ENCODE measurements around the gene FAM120C.

Gene FAM120C

DNA sequence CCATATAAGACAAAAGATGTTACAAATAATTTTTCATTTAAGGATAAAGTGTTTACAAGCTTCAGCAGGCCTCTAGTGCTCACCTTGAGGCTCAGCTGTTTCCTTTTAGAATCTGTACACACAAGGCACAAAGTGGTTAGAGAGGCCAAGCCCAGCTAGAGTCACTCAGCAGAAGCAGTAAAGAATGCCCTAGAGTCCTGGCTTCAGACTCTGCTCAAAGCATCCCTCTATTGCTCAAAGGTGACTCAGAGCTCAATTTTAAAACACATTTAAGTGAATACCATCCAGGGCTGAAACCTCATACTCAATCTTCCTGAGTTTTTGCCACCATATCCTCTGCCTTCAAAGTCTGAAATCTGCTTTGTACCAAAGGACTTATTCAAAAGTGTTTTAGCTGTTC is 116.2 kb downstream of the FAM120C start:
- H3K4me1 ChIP-seq (ENCODE audit: control insufficient read depth, insufficient read depth, low read length), result no peaks in the 10 kb centered on the region
- DNase-seq (ENCODE audit: low read depth, low spot score), result no peak
- no peaks in the 10 kb centered on the region for H3K27me3 ChIP-seq (ENCODE audit: control insufficient read depth, insufficient read depth, low read length)
- no peak overlapping the region for H3K27ac ChIP-seq (ENCODE audit: low read length)
- no peak overlapping the region for H3K4me3 ChIP-seq (ENCODE audit: low read length)
- H3K9me3 ChIP-seq (ENCODE audit: control insufficient read depth, insufficient read depth, low read length), result no peaks in the 10 kb centered on the region
- no peaks in the 10 kb centered on the region for H3K36me3 ChIP-seq (ENCODE audit: control insufficient read depth, insufficient read depth, low read length)

DNA sequence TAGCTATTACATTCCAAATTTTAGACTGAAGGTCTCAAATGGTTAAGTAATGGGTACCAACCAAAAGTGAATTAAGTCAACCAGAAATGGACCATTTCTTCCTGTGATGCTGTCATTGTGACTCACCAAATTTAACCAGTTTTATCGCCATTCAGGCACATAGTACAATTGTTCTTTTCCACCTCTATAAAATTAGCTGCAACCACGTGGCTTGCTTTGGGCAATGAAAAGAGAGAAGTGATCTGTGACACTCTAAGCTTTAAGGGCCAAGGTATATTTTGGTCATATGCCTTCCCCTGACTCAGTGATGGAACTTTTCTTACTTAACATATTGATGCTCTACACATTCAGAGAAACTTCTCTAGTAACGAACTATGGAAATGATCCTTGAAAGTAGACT is 118.5 kb downstream of the FAM120C start:
- H3K27me3 ChIP-seq (ENCODE audit: control insufficient read depth, insufficient read depth, low read length), result no peaks in the 10 kb centered on the region
- no peaks in the 10 kb centered on the region for H3K36me3 ChIP-seq (ENCODE audit: control insufficient read depth, insufficient read depth, low read length)
- WGBS (ENCODE audit: insufficient coverage, insufficient read length), result no CpG with 5 or more reads among the region's 3 CpGs
- H3K27ac ChIP-seq (ENCODE audit: low read length), result no peak overlapping the region
- H3K4me1 ChIP-seq (ENCODE audit: control insufficient read depth, insufficient read depth, low read length), result no peaks in the 10 kb centered on the region
- H3K9me3 ChIP-seq (ENCODE audit: control insufficient read depth, insufficient read depth, low read length), result no peaks in the 10 kb centered on the region
- H3K4me3 ChIP-seq (ENCODE audit: low read length), result no peak overlapping the region
- DNase-seq (ENCODE audit: low read depth, low spot score), result no peak

DNA sequence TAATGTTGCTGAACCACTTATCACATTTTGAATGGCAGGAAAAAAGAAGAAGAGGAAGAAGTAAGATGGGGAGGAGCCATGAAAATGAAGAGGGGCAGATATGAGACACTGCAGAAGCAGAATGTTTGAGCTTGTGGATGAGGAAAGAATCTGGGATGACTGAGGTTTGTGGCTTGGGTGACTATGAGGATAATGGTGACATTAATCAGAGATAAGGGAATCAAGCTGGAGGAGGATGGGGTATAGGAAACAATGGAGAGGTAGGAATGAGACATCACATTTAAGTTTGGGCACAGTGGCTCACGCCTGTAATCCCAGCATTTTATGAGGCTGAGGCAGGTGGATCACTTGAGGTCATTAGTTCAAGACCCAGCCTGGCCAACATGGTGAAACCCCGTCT is 119.7 kb downstream of the FAM120C start:
- no CpG with 5 or more reads among the region's 2 CpGs for whole genome bisulfite sequencing (ENCODE audit: insufficient coverage, insufficient read length)
- no peak for DNase-seq (ENCODE audit: low read depth, low spot score)

DNA sequence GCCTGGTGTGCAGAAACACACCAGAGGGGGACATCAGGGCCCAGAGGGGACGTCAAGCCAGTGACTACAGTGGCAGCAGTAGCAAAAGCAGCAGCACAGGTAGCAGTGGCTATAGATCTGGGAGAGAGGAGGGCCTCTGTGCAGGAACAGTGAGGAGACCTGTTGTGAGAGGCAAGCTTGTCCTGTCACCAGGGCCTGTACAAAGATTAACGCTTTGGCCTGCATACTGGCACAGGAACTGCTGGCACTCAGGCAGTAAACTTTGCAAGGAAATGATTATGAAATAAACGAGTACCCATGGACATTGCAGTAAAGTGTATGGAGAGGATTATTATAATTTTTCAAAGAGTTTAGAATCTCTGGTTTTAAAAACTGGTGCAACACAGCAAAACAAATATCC is 133.3 kb downstream of the FAM120C start:
- DNase-seq (ENCODE audit: low read depth, low spot score), result no peak
- no peaks in the 10 kb centered on the region for H3K36me3 ChIP-seq (ENCODE audit: control insufficient read depth, insufficient read depth, low read length)
- no CpG with 5 or more reads among the region's 3 CpGs for WGBS (ENCODE audit: insufficient coverage, insufficient read length)
- peaks cover 3% of the 10 kb centered on the region for H3K4me1 ChIP-seq (ENCODE audit: control insufficient read depth, insufficient read depth, low read length)
- H3K27ac ChIP-seq (ENCODE audit: low read length), result no peak overlapping the region
- H3K9me3 ChIP-seq (ENCODE audit: control insufficient read depth, insufficient read depth, low read length), result no peaks in the 10 kb centered on the region
- H3K4me3 ChIP-seq (ENCODE audit: low read length), result no peak overlapping the region
- no peaks in the 10 kb centered on the region for H3K27me3 ChIP-seq (ENCODE audit: control insufficient read depth, insufficient read depth, low read length)

More for the DNA sequence above, 119.7 kb downstream of the FAM120C start:
- Histone ChIP-seq H3K36me3 (ENCODE audit: control insufficient read depth, insufficient read depth, low read length) (no peaks in the 10 kb centered on the region), H3K4me3 (ENCODE audit: low read length) (no peak overlapping the region), H3K9me3 (ENCODE audit: control insufficient read depth, insufficient read depth, low read length) (no peaks in the 10 kb centered on the region), H3K27ac (ENCODE audit: low read length) (no peak overlapping the region), H3K27me3 (ENCODE audit: control insufficient read depth, insufficient read depth, low read length) (no peaks in the 10 kb centered on the region), H3K4me1 (ENCODE audit: control insufficient read depth, insufficient read depth, low read length) (no peaks in the 10 kb centered on the region)

DNA sequence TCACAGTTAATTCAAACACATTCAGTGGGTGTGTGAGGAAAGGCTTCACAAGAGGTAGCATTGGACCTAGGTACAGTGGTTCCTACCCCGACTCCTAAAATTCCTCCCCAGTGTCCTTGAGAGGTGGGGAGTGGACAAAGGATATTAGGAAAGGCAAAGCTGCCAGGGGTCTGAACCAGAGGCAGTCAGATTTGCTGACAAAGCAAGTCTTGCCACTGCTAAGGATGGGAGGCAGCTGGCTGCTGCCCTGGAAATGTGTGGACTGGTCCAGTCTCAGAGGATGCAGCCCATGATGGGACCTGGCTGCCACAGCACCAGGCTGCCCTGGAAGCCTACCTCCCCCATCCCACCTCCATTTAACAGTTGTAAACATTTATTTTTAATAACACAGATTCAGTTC is 134.6 kb downstream of the FAM120C start:
- no peaks in the 10 kb centered on the region for H3K27me3 ChIP-seq (ENCODE audit: control insufficient read depth, insufficient read depth, low read length)
- no peaks in the 10 kb centered on the region for H3K36me3 ChIP-seq (ENCODE audit: control insufficient read depth, insufficient read depth, low read length)
- peaks cover 3% of the 10 kb centered on the region for H3K4me1 ChIP-seq (ENCODE audit: control insufficient read depth, insufficient read depth, low read length)
- H3K27ac ChIP-seq (ENCODE audit: low read length), result no peak overlapping the region
- whole genome bisulfite sequencing (ENCODE audit: insufficient coverage, insufficient read length), result no CpG with 5 or more reads among the region's 1 CpG
- no peak overlapping the region for H3K4me3 ChIP-seq (ENCODE audit: low read length)
- no peak for DNase-seq (ENCODE audit: low read depth, low spot score)
- H3K9me3 ChIP-seq (ENCODE audit: control insufficient read depth, insufficient read depth, low read length), result no peaks in the 10 kb centered on the region

DNA sequence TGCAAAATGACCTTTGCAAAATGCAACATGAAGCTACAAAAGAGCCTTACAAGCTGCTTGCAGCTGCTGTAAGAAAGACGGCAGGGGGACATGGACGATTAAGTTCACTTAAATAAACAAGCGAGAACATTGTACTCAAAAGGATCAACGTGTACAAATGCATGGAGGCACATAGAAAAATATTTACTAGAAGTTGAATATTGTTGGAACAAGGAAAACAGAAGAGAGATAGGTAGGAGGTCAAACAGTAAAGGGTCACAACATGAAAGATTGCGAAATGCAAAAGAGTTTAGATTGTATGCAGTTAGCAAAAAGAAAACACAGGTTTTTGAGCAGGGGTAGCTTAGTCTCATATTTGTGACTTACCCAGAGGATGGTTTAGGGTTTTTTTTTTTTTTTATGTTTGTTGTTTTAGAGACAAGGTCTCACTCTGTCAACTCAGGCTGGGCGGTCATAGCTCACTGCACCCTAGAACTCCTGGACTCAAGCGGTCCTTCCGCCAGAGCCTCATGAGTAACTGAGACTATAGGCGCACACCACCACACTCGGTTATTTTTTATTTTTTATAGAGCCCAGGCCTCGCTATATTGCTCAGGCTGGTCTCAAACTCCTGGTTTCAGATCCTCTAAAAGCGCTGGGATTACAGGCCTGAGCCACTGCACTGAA is 137.4 kb downstream of the FAM120C start:
- no peak overlapping the region for H3K4me3 ChIP-seq (ENCODE audit: low read length)
- no CpG with 5 or more reads among the region's 12 CpGs for WGBS (ENCODE audit: insufficient coverage, insufficient read length)
- H3K9me3 ChIP-seq (ENCODE audit: control insufficient read depth, insufficient read depth, low read length), result no peaks in the 10 kb centered on the region
- no peak for DNase-seq (ENCODE audit: low read depth, low spot score)
- no peaks in the 10 kb centered on the region for H3K27me3 ChIP-seq (ENCODE audit: control insufficient read depth, insufficient read depth, low read length)
- H3K36me3 ChIP-seq (ENCODE audit: control insufficient read depth, insufficient read depth, low read length), result no peaks in the 10 kb centered on the region
- peaks cover 3% of the 10 kb centered on the region for H3K4me1 ChIP-seq (ENCODE audit: control insufficient read depth, insufficient read depth, low read length)
- no peak overlapping the region for H3K27ac ChIP-seq (ENCODE audit: low read length)

DNA sequence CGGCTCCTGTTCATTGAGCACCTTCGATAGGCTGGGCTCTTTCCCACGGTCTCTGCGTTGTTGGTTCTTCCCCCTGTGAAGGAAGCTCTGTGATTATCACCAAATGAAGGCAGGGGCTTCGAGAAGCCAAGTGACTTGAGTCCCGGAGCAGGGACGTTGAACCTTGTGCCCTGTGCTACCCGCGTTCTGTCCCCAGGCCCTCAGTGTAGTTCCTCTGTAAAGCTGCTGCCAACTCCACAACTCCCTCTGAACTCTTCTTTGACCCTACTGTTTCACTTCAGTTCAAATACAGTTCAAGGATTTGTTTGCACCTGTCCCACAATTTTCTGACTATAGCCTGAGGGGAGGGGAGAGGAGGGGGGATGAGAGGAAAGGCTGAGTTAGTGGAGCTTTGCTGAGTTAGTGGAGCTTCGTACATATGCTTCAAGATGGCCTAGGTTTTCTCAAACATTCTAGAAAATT is 138.1 kb downstream of the FAM120C start:
- WGBS (ENCODE audit: insufficient coverage, insufficient read length), result no CpG with 5 or more reads among the region's 10 CpGs
- Histone ChIP-seq H3K27me3 (ENCODE audit: control insufficient read depth, insufficient read depth, low read length) (no peaks in the 10 kb centered on the region), H3K4me3 (ENCODE audit: low read length) (no peak overlapping the region; the same call in 1 of the 2 replicates), H3K4me1 (ENCODE audit: control insufficient read depth, insufficient read depth, low read length) (peaks cover 3% of the 10 kb centered on the region), H3K27ac (ENCODE audit: low read length) (no peak overlapping the region), H3K9me3 (ENCODE audit: control insufficient read depth, insufficient read depth, low read length) (no peaks in the 10 kb centered on the region), H3K36me3 (ENCODE audit: control insufficient read depth, insufficient read depth, low read length) (no peaks in the 10 kb centered on the region)
- DNase-seq (ENCODE audit: low read depth, low spot score), result no peak

DNA sequence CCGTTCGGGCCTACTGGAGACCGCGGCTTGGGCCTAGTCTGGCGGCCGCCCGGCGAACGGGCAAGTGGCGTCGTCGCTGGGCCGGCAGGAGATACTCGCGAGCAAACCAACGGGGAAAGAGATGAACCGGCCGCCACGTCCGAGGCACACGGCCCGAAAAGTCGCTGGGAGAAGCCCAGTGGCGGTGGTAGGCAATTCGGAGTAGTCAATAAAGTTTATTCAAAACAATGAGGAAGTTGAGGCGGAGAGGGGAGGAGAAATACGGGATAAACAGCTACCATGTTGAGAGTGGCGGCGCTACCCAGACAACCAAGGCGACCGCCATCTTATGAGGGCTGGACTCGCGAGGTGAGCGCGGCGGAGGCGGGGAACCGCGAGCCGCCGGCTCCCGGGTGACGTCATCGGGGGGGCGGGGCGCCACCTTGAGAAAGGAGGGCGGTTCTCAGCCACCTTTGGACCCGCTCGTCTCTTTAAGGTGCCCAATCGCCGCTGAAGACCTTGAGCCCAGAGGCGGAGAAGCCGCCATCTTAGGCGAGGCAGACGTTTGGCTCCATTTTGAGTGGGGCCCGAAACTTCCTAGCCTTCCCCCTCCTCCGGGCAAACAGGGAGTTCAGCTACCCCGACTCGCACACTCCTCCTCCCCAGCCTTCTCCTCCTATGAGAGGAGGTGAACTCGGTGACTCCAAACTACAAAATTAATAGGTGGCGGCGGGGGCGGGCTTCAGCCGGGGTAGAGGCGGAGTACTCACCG is 138.8 kb downstream of the FAM120C start, which contains the start of gene PHF8:
Gene PHF8 (minus strand): TSS at position 348 of the 751 bp plus-strand sequence. CDS start 1,745 bp downstream, outside the sequence.
- Histone ChIP-seq H3K4me1 (ENCODE audit: control insufficient read depth, insufficient read depth, low read length) (peaks cover 3% of the 10 kb centered on the region), H3K36me3 (ENCODE audit: control insufficient read depth, insufficient read depth, low read length) (no peaks in the 10 kb centered on the region), H3K27ac (ENCODE audit: low read length) (no peak within 1 kb of the TSS), H3K9me3 (ENCODE audit: control insufficient read depth, insufficient read depth, low read length) (no peaks in the 10 kb centered on the region), H3K27me3 (ENCODE audit: control insufficient read depth, insufficient read depth, low read length) (no peaks in the 10 kb centered on the region), H3K4me3 (ENCODE audit: low read length) (peak within 1 kb of the TSS; percentile 91)
- peak; percentile 64 for DNase-seq (ENCODE audit: low read depth, low spot score)
- no CpG with 5 or more reads among the region's 66 CpGs for WGBS (ENCODE audit: insufficient coverage, insufficient read length)

DNA sequence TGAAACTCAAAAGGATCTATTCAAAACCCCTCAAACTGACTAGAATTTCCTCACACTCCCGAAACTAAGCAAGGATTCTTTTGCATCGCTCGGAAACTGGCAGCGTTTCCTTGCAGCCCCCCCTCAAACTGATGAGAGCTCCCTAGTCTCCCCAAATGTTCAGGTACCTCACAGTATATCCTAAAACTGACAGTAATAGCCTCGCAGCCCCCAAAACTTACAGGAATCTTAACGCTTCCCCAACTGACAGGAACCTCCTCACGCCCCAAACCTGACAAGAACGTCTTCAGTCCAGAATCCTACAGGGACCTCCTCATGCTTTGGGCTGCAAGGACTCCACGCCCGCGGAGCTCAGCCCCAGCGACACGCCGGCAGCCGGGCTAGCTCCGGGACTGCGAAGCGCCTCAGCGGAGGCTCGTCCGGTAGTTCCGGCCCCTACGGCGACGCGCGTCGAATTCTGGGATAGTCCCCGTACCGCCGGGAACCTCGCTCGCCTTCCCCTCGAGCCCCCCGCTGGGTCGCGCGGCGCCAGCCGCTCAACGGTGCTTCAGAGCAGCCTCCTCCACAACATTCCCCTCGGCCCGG is 139.4 kb downstream of the FAM120C start:
- peaks cover 3% of the 10 kb centered on the region for H3K4me1 ChIP-seq (ENCODE audit: control insufficient read depth, insufficient read depth, low read length)
- no peaks in the 10 kb centered on the region for H3K27me3 ChIP-seq (ENCODE audit: control insufficient read depth, insufficient read depth, low read length)
- H3K9me3 ChIP-seq (ENCODE audit: control insufficient read depth, insufficient read depth, low read length), result no peaks in the 10 kb centered on the region
- no peaks in the 10 kb centered on the region for H3K36me3 ChIP-seq (ENCODE audit: control insufficient read depth, insufficient read depth, low read length)
- peak overlapping the region; percentile 91 for H3K4me3 ChIP-seq (ENCODE audit: low read length)
- WGBS (ENCODE audit: insufficient coverage, insufficient read length), result no CpG with 5 or more reads among the region's 43 CpGs
- H3K27ac ChIP-seq (ENCODE audit: low read length), result no peak overlapping the region
- no peak for DNase-seq (ENCODE audit: low read depth, low spot score)

DNA sequence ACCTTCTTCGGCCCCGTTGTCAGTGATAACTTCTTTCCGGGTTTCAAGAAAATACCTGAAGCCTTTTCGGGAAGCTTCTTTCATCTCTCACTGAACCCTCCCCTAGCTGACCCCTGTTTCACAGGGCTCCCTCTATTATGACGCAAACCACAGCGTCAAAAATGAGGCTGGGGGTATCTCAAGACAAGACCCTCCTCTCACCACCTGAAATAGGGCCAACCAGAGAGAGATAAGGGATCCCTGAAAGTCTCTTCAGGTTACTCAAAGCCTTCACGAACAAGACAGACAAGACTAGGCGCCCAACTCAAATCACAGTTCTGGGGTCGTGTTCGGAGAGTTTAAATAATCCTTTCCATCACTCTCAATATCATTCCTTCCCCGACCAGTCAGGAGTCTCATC is 140.0 kb downstream of the FAM120C start:
- H3K27me3 ChIP-seq (ENCODE audit: control insufficient read depth, insufficient read depth, low read length), result no peaks in the 10 kb centered on the region
- no CpG with 5 or more reads among the region's 11 CpGs for WGBS (ENCODE audit: insufficient coverage, insufficient read length)
- no peaks in the 10 kb centered on the region for H3K36me3 ChIP-seq (ENCODE audit: control insufficient read depth, insufficient read depth, low read length)
- DNase-seq (ENCODE audit: low read depth, low spot score), result no peak
- no peaks in the 10 kb centered on the region for H3K4me1 ChIP-seq (ENCODE audit: control insufficient read depth, insufficient read depth, low read length)
- H3K4me3 ChIP-seq (ENCODE audit: low read length), result peak overlapping the region; percentile 91; the same call in 1 of the 2 replicates
- no peak overlapping the region for H3K27ac ChIP-seq (ENCODE audit: low read length)
- H3K9me3 ChIP-seq (ENCODE audit: control insufficient read depth, insufficient read depth, low read length), result no peaks in the 10 kb centered on the region

All from iPS DF 6.9 (cell line).